HG02943 (cell line): ENCODE measurements around the gene MMP7.

Experiments
- ATAC-seq: cut with Tn5 transposase; IDR thresholded peaks from one replicate; pipeline ENCODE4 v1.9.1; 2021; ENCODE audit warnings: mild to moderate bottlenecking, low read depth, moderate library complexity; ENCODE audit not compliant: unreplicated experiment

MMP7 gene, protein sequence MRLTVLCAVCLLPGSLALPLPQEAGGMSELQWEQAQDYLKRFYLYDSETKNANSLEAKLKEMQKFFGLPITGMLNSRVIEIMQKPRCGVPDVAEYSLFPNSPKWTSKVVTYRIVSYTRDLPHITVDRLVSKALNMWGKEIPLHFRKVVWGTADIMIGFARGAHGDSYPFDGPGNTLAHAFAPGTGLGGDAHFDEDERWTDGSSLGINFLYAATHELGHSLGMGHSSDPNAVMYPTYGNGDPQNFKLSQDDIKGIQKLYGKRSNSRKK

DNA sequence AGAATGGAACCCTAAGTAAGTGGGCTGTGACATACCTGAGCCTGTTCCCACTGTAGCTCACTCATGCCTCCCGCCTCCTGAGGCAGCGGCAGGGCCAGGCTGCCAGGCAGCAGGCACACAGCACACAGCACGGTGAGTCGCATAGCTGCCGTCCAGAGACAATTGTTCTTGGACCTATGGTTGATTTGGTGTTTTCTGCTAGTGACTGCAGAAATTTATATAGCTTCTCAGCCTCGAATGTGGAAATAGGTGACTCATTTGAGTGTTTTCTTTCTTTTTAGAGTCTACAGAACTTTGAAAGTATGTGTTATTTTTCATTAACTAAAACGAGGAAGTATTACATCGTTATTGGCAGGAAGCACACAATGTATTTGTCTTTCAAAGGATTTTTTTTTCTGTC, at the start of gene MMP7:
MMP7 (minus strand) TSS at position 190 of the 400 bp plus-strand sequence; CDS start at position 143, 47 bp downstream.
- no peak for ATAC-seq

DNA sequence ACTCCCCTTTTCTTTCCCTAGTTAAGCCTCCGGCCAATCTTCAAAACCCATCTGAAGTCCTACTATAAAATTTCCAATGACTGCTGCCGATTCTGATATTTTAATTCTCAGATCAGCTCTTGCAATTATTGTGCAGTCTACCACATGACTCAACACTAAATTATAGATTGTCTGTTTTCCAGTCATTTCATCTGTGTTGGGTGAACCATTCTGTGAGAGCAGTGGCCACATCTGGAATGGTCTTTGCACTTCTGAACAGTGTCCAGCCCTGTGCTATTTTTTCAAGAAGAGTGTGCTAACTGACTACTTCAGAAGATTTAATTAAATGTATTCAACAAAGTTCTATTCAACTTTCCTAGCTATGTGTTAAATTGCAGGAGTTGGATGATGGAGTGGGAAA, 47.2 kb upstream of the MMP7 start:
- no peak for ATAC-seq

DNA sequence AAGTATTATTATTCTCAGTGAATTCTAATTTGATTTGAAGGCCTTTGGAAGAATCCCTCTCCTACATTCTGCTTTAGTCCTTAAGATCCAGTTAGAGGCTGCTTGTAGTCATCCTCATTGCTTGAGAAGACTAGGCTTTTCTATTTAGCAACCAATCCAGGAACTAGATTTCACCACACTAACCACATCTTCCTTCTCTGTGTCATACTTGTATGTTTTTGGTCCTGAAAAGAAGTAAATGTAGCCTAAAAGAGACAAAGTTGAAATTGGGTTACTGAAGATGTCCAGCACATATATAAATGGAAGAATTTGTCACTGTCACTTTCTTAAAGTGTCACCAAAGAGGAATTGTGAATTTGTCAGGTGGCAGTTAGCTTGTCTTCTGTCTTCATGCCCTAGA, 46.6 kb upstream of the MMP7 start:
- no peak for ATAC-seq

DNA sequence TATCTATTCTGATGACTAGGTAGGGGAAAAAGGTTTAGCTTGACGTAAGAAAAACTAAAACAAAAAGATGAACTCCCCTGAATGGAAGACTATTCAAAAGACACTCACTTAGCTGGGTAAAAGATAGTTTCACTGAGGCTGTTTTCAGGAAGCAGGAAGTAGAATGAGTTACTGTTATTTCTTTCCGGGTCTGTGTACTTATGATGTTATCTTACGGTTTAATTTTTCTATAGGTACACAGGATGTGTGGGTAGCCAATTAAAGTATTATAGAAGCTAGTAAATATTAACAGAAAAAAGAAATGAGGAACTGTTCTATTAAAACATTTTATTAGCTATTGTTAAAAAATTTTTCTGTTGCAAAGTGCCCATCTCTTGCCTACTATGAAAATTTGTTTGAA, 45.8 kb upstream of the MMP7 start:
- no peak for ATAC-seq

DNA sequence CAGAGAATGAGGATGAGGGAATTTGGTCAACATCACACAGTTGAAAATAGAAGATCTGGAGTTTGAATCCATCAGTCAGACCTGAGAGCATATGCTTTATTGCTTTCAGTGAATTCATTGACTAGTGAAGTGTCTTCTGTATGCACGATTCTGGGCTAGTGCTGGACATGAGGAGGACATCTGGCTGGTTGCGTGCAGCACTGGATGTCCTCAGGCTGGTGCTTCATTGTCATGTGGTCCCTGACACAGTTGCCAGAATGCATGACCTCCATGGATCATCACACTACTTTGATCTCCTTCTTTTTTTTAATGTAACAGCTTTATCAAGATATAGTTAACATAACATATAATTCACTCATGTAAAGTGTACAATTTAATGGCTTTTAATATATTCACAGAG, 44.5 kb upstream of the MMP7 start:
- no peak for ATAC-seq

DNA sequence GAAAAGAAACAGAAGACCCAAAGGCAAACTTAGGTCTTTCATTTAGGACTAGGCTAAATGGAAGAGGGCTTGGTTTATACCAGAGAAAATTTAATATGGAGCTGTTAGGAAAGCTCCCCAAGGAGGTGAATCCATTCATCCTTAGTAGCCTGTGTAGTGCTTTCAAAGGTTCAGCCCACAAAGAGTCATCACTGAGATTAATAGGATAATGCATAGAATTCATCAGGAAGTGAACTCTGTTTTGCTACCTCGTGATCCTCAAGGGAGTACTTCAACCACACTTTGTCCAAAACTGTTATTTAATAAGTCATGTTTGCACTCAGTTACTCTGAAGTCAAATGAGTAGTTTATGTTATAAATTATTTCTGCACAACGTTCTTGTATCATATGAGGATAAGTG, 43.3 kb upstream of the MMP7 start:
- no peak for ATAC-seq

DNA sequence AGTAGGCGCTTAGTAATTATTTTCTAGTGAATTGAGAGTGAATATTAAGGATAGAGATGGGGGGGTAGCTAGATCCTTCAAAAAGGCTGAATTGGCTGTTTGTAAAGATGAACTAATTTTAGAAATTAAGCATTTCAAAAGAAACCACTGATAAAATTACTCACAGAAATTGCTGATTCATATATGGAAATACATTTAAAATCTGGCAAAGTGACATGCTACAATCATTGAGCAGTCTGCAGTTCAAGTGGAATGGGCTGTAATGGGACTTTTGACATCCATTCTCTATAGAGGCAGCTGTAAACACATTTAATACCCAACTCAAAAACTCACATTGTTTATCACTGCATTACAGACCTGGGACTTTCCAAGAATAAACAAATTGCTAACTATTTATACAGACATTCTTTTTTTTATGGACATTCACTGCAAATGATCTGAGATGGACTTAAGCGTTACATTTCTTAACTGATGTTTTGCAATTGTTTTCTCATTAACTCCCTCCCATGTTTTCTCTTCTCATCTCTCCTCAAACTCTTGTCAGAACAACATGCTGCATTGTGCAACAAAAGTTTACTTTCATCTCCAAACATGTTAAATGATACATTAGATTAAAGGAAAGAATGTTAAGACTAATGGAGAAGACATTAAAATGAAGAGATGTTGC, 42.1 kb upstream of the MMP7 start:
- ATAC-seq, result no peak

DNA sequence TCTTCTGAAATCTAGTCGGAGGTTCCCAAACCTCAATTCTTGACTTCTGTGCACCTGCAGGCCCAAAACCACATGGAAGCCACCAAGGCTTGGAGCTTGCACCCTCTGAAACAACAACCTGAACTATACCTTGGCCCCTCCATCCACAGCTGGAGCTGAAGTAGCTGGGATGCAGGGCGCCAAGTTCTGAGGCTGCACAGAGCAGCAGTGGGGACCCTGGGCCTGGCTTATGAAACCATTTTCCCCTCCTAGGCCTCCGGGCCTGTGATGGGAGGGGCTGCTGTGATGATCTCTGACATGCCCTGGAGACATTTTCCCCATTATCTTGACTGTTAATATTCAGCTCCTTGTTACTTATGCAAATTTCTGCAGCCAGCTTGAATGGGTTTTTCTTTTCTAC, 38.3 kb upstream of the MMP7 start:
- ATAC-seq, result no peak

DNA sequence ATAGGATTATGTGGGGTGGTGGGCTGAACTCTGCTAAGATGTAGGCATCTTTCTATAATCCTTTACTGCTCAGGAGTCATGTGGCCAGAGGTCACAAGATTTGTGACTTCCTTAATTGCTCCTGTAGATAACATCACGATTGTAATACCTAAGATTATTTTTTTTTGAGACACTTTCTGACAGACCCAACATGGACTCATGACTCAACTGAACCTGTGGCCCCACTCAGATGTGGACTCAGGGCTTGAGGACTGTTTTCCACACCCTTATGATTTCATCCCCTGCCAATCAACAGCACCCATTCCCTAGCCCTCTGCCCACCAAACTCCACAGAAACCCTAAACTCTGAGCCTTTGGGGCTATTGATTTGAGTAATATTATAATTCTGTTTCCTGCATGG, 35.6 kb upstream of the MMP7 start:
- no peak for ATAC-seq

DNA sequence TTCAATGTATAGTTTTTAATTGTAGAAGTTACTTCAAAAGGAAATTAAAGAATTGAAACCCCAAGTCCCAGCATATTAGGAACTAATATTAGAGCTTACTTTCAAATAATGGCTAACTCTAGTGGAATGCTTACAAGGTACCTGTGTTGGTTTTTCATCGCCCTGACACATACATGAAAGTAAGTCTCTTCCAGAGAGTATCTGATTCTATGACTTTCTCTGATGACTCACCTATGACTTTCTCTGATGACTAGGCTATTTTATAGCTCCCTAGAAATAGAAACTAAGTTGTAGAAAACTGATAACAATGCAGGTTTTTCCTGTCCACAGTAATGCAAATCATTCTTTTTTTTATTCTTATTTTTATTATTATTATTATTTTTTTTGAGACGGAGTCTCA, 33.6 kb upstream of the MMP7 start:
- ATAC-seq, result peak; percentile 48

DNA sequence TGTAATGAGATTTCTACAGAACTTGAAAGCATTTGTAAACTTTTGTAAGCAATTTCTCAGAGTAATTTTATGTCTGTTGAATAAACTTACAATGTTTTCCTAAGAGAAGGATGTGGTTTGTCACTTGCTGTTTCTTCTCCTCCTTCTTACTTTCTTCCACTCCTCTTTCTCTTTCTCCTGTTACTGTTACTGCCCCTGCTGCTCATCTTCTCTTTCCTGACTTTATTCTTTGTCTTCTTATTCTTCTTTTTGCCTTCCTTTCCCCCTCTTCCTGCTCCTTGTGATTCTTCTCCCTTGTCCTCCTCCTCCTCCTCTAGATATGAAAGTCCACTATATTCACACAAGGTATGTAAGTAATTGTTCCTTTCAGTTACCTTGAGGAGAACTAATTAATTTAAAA, 31.1 kb upstream of the MMP7 start:
- ATAC-seq, result no peak

DNA sequence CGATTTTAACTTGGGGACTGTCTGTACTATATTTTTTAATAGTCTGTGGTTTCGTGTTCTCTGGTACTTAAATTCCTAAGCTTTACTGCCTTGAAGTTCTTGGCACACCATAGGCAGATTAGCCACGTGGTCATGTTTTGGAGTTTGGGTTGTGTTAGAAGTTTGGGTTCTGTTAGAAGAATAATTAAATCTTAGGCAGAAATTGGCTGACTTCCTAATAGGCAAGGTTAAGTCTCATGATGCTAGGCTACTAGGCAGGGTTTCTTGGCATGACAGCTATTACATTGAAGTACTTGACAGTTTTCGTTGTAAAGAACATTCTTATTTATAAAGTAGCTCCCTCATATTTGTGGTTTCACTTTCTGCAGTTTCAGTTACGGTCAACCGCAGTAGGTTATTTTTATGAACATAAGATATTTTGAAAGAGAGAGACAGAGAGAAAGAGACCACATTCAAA, 30.0 kb upstream of the MMP7 start:
- ATAC-seq, result peak; percentile 81

DNA sequence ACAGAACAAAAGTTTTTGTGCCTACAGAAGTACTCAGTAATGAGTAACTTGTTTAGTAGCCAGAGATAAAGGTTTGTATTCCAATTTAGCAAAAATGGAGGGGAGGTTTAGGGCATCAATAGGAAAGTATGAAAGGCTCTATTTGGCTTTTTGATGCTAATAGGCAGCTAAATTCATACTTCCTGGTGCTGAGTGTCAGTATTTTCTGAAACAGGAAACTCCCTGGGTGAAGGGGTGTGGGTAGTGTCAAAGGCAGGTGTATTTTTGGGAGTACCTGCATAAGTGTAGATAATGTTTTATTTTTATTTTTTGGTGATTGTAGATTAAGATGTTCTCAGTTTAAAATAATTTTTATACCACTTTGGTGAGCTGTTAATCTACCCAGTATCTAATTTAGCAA, 29.3 kb upstream of the MMP7 start:
- ATAC-seq, result peak; percentile 48

DNA sequence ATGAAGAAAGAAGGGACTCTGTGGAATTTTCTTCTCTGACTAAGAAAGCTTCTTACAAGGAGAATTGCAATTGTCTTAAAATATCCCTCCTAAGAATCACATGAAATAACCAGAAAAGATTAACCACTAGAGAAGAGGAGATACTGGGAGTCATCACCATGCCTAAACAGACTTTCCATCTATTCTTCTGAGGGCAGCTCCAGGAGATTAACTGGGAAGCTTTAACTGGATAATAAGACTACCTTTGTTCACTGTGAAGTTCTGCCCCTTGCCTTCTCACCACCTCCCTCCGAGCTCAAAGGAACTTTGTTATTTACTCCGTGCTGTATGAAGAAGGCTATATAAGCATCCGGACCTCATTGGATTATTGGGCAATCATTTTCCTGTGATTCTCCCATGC, 24.5 kb upstream of the MMP7 start:
- ATAC-seq, result no peak

DNA sequence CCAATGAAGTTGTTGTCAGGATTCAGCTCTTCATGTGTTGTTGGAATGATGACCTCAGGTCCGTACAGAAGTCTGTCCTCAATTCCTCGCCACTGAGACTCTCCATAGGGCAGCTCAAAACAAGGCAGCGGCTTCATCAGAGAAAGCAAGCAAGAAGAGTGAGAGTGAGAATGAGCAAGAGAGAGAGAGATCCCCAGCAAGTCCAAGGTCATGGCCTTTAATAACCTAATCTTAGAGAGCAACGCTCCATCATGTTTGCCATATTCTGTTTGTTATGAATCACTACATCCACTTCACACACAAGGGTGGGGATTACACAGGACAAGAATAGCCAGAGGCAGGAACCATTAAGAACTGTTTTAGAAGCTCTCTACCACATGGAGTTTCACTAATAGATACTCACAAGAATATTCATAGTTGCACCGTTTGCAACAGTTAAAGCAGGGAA, 23.3 kb upstream of the MMP7 start:
- no peak for ATAC-seq

DNA sequence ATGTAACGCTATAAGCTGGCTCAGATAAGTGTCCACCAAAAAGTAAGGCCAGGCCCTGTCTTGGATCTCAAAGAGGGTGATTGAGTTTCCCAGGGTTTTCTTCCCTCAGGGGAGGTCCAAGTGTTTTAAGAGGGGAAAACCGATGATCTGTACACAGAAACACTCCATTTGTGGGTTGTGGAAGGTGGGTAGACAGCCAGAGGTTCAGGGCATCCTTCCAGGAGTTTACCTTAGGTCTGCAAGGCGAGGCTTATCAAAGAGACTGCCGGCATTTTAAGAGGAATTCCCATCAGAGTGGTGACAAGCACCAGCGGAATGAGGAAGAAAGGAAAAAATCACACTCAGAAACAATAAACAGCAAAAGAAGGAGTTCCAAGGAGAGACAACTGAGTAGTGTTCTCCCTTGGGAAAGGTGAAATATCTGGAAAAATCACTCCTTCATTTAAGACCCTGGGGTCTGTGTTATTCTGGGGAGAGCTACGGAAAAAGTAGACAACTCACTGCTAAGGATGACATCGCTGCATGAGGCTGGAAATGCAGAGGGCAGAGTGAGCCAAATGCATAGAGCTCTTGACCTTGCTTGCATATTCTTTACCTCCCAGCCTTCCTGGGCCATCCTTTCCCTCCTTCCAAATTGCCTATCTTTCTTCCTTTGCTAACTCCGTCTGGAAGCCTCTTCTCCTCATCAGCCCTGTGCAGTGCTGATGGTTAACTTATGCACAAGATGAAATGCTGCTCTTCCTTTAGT, 22.1 kb upstream of the MMP7 start:
- ATAC-seq, result no peak

DNA sequence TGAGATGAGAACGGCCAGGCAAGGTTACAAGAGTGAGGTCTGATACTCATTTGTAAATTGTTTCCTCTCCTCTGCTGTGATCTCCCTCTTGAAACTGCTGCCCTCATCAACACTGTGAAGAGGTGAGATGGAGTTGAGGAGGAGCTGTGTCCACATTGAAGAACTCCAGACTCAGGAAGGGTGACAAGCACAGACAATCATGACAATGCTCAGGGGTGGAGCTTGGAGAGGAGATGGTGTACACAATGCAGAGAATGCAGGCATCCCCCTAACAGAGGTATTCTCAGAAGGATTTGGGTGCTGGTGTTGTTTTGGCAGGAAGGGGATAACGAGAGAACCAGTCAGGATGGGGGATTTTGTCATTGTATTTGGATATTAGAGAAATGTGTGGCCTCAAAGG, 21.5 kb upstream of the MMP7 start:
- no peak for ATAC-seq

DNA sequence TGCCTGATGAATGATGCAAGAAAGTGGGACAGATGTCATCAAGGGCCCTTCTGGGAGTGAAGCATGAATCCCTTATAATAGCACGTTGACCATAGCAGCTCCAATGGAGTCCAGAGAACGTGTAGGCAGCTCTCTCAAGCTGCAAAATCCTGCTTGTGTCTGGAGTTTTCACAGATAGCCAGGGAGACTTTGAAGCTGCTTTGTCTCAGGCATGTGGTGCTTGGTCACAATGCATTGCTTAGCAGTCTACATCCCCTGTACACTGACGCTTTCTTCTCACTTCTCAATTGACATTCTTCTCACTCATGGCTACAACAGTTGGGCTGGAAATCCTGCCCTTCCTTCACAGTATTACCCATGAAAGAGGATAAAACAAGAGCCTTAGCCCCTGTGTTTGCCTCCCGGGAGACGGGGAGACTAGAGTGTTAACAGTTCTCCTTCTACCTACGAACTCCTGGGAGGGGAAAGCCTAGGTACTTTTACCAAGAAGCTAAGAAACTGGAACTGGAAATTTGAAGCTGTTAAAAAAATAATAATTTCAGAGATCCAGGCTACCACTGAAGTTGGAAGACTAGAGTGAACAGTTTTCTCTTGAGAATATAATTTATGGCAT, 20.7 kb upstream of the MMP7 start:
- ATAC-seq, result no peak

DNA sequence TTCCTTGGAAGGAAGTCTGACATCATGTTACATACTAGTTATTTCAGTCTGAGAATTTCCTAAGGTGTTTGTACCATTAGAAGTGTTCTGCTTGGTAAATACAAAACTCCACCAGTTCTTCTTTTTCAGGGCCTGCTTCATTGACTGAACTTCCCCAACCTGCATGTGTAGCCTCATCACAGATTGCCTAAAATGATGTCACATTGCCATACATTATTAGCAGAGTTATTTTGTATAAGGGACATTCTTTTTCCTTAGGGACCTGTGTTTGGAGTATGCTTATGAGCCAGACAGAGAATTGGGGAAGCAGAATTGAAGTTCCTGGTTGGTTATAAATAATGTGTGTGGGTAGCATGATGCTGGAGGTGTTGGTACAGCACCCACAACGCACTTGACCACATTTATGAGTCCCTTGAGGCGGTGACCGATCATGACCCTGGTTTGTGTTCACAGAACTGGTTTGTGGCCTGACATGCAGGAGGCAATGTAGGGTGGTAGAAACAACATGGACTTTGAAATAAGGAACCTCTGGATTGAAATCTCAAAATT, 16.4 kb upstream of the MMP7 start:
- peak; percentile 70 for ATAC-seq

DNA sequence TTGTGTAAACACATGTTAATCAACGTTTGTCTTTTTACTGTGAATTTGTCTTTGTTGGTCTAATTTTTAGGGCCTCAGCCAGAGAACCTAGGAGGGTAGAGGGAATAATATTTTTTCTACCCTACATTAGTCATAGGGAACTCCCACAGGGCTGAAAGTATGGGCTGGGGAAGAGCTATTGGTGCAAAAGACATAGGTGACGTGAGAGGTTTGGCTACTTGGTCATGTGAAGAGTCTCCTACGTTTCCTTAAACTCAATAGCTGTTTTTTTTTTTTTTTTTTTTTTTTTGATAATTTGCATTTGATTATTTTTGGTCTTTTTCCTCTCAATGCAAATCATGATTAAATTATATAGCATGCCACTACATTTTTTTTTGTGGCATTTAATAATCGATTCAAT, 15.9 kb upstream of the MMP7 start:
- no peak for ATAC-seq

DNA sequence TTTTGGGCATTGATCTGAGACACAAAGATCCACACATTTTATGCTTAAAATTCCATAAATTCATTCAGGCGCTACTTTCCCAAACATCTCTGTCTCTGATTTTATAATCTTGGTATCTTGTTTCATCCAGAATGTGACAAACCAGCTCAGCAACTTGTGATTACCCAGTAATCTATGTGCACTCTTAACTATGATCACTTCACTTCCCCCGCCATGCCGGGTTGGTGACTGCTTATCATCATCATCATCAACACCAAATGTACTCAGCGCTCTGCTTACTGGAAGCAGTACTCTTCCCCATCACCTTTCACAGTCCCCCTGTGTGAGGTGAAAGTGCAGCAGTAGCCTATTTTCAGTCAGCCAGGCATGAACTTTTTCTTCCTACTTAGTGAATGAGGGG, 15.2 kb upstream of the MMP7 start:
- ATAC-seq, result no peak
